ENCODE results near the gene LRP4.

LRP4 gene

DNA sequence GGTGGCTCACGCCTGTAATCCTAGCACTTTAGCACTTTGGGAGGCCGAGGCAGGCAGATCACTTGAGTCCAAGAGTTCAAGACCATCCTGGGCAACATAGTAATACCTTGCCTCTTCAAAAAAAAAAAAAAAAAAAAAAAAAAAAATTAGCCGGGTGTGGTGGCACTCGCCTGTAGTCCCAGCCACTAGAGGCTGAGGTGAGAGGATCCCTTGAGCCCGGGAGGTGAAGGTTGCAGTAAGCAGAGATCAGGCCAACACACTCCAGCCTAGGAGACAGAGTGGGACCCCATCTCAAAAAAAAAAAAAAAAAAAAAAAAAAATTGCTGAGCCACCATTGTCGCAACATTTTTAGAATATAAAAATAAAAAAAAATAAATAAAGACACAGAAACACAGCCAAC is 79.8 kb downstream of the LRP4 start:
- DNase-seq, result no peak

DNA sequence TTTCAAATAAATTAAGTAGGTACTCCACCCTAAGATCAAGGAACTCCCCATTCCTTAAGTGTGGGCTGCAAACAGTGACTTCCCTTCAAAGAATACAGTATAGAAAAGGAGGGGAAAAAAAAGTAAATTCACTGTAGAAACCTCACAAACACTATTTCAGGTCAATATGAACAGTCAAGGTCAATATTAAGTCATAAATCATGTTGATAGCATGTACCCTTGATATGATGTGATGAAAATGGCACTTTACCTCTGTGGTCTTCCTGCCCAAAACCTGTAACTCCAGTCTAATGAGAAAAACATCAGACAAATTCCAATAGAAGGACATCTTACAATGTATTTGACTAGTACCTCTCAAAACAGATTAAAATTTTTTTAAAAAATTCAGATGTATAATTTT is 80.5 kb downstream of the LRP4 start:
- no peak for DNase-seq

DNA sequence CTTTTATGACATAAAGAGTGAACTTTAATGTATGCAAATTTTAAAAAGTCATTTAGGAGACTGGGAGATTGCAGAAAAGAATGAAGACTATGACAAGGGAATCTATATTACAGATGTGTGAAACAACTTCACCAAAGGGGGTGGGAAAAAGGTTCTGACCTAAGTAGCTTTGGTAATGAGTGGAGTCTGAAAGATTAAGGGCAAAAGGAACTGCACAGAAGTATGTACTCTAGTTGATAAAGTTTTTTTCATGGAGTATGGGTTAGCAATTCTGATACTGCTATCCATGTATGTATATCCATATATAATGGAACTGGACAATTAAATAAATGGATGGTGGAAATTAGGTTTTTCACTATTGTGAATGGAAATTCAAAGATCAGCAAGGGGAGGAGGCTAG is 81.5 kb downstream of the LRP4 start:
- DNase-seq, result no peak

DNA sequence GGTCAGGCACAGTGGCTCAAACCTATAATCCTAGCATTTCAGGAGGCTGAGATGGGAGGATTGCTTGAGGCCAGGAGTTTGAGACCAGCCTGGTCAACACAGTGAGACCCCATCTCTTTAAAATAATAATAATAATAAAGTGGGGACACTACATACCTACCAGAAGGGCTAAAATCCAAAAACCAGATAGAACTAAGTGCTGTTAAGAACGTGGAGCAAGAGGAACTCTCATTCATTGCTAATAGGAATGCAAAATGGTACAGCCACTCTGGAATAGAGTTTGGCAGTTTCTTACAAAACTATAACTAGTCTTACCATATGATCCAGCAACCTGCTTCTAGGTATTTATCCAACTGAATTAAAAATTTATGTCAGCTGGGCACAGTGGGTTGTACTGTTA is 81.9 kb downstream of the LRP4 start:
- no peak for DNase-seq

DNA sequence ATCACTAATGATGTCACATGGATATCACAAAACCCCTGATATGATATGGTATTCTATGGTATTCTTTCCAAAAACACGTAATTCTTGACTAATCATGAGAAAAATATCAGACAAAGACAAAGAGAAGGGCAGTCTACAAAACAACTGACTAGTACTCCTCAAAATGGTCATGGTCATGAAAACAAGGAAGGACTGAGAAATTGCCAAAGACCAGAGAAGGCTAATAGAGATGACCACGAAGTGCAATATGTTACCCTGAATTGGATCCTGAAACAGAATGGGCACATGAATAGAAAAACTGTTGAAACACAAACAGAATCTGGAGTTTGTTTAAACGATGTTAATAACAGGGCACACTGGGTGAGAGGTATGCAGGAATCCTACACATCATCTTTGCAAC is 82.5 kb downstream of the LRP4 start:
- no peak for DNase-seq

DNA sequence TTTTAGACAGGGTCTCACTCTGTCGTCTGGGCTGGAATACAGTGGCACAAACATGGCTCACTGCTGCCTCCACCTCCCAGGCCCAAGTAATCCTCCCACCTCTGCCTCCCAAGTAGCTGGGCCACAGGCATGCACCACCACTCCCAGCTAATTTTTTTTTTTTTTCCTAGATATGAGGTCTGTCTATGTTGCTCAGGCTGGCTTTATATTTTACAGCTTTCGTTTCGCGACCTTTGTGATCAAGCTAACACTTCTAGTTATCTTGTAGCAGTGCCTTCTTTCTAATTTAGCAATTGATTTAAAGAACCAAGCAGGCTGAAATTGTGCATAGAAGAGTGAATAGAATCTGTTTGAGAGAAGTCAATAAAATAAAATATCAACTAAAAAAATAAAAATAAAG is 83.5 kb downstream of the LRP4 start:
- no peak for DNase-seq

DNA sequence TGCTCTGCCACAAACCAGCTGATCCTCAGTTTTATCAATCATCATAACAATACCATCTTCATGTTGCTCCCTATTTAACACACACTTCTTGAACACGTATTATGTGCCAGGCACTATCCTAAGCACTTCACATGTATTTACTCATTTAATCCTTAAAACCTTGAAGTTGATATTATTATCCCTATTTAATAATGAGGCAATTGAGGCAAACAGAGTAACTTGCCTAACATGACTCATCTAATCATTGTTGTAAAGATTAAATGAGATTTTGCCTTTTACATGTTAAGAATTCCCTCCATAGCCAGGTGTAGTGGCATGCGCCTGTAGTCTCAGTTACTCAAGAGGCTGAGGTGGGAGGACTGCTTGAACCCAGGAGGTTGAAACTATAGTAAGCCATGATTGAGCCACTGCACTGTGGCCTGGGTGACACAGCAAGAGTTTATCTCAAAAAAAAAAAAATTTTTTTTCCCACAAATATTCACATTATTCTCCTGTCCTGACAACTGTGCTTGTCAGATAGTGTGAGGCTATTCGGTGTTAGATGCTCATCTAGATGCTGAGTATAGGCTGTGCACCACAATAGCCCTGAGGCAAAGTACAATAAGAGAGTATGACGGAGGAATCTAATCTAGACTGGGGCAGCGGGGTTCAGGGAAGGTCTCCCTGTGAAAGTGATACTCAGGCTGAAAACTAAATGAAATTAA is 85.7 kb downstream of the LRP4 start:
- no peak for DNase-seq

DNA sequence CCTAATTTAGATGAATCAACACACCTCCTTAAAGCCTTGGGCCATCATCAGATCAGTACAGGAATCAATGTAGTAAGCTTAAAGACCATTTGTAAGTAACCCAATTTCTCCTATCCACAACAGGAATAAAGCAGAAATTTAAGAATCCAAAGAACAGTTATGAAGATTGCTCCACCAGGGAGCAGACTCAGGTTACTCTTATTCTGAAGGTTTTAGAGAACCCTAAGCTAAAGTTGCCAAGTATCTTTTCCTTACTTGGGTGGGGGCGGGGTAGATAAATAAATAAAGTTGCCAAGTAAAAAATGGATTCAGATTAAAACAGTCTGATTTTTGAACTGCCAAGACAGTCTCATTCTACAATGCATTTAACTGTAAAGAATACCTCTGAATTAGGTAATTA is 90.4 kb downstream of the LRP4 start:
- DNase-seq, result no peak

DNA sequence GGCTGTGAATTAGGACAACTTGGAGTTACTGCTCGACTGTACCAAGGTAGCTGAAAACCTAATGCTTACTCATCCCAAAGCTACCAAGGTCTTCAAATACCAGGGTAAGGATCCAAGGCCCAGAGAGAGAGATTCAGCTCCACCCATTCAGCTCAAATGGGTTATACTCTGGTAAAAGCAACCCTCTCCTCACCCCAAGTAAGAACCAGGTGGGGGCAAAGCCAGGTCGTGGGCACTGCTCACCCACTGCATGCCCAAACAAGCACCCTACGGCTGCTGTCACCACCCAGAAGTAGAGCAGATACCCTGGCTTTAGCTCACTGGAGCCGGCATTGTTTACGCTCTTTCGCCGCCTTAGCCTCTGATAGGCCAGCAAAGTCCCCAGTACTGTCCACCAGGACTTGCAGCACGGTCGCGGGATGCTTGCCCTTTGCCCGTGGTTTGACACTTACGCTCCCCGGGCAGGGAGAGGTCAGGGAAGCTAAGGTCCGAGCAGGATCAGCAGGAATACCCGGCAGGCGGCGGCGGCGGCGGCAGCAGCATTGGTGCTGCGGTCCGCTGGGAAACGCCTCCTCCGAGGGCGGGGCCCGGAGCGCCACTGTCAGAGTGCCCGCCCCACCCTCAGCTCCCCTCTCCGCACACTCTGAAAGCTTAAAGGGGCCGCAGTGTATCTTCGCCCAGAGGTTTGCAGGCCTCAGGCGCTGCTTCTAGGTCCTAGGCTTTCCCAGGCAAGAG is 91.9 kb downstream of the LRP4 start:
- DNase-seq, result peak; percentile 89

DNA sequence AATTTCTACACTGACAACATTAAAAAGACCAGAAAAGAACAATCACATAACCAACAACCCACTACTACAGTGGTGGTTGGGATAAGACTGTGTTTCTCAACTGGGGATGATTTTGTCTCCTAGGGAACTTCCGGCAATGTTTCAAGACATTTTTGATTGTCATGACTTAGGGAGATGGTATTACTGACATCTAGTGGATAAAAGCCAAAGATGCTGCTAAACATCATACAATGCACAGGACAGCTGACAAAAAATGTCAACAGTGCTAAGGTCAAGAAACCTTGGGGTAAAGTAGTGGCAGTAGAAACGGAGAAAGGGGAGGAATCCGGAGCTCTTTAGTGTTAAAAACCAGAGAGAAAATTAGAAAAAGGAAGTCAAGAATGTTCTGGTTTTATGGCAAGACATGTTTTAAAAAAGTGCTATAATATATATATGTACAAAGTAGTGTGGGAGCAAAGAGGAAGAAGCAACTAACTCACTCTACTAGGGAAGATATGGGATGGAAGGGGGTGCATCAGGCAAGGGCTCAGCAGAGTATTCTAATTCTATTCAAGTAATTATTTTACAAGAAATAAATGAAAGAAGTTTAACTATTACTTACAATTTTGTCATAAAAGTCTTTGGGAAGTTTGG is 109.4 kb downstream of the LRP4 start:
- DNase-seq, result no peak
